ENCODE measurements around the gene SFXN2.
"Not testable (repeated sequence)": the region's sequence is repeated elsewhere in the genome, so short reads cannot be mapped to it uniquely, and the experiment has no call there.

SFXN2 gene

DNA sequence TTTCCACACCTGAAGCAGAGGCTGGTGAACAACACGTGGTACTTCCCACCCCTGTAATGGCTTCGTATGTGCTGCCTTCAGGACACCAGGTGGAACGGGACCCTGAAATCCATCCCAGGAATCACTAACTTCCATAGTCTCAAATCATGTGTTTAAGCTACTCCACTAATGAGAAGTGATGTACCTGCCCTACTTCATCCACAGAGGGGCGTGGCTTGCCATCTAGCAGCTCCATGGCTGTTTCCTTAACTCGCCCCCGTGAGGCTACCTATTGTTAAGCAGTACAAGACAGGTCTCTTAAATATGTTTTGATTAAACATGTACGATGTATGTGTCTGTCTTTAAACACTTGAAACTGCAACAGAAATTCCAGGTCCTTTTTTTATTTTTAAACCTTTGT is 32.0 kb upstream of the SFXN2 start:
- DNase-seq: no peak

DNA sequence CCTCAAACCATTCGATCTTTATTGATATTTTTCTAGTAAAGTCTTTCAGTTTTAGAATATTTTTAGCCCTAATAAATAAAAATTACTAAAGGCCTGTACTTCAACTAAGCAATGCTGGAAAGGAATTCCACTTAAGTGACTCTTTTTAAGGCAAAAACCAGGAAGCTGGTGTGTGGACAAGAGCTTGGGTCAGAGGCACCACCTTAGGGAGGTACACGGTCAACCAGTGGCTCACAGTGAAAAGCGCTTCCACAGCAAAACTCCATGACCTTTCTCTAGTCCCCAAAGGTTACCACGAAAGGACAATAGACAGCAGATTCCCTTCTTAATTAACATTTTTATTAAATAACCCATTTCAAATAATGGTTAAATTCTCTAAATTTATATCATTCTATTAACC is 31.5 kb upstream of the SFXN2 start:
- no peak for DNase-seq

DNA sequence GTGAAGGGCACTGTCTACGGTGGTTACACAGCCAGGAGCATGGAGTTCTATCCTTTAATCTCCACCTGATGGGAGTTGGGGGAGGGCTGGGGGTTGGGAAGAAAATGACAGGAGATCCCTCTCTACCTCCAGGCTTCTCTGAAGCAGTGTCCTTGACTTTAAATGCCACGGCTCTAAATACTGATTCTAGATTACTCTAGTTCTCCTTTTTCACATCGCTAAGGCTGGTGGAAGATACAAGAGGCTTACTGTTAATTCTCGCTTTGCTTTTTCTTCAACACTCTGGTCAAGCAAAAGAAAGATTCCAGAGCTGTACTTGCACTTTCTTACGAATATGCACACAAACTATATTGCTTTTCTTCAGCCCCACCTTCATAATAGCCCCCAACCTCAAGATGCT is 30.7 kb upstream of the SFXN2 start:
- DNase-seq: no peak

GRCh38 chr10:102691285-102692066 is 23.0 kb upstream of the SFXN2 start:
- no peak for DNase-seq

DNA sequence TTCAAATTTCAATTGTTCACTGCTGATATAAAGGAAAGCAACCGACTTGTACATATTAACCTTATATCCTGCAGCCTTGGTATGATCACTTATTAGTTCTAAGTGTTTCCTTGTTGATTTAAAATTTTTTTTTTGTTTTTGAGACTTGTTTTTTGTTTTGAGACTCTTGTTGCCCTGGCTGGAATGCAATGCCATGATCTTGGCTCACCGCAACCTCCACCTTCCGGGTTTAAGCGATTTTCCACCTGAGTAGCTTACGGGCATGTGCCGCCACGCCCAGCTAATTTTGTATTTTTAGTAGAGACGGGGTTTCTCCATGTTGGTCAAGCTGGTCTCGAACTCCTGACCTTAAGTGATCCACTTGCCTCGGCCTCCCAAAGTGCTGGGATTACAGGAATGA is 19.0 kb upstream of the SFXN2 start:
- DNase-seq: not testable (repeated sequence)

GRCh38 chr10:102696736-102697135 is 17.7 kb upstream of the SFXN2 start:
- DNase-seq: no peak

GRCh38 chr10:102698894-102699293 is 15.5 kb upstream of the SFXN2 start:
- DNase-seq: no peak

GRCh38 chr10:102701272-102701671 is 13.2 kb upstream of the SFXN2 start:
- DNase-seq: no peak

- no peak for DNase-seq
Observed at GRCh38 chr10:102701796-102702195, 12.6 kb upstream of the SFXN2 start.

DNA sequence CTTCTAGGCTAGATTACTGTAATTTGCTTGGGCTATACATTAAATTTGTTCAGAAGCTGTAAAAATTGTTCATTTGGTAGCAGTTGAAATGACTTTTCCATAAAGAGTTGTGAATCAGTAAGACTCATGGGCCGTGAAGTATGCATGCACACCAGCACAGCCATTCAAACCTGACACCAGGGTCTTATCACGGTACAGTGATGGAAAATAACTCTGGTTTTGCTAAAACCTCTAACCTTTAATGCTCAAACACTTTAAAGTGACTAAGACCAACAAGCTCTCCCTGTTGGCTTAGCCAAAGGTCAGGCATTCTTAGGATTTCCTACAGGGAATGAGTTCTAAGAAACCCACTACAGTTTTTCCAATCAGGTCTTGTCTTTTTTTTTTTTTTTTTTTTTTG is 11.7 kb upstream of the SFXN2 start:
- DNase-seq: no peak

- no peak for DNase-seq
Observed at GRCh38 chr10:102704915-102705314, 9.5 kb upstream of the SFXN2 start.

- DNase-seq: no peak
Observed at GRCh38 chr10:102705531-102705930, 8.9 kb upstream of the SFXN2 start.

- DNase-seq: no peak
Observed at GRCh38 chr10:102710609-102711008, 3.8 kb upstream of the SFXN2 start.

- no peak for DNase-seq
Observed at GRCh38 chr10:102712089-102712488, 2.3 kb upstream of the SFXN2 start.

DNA sequence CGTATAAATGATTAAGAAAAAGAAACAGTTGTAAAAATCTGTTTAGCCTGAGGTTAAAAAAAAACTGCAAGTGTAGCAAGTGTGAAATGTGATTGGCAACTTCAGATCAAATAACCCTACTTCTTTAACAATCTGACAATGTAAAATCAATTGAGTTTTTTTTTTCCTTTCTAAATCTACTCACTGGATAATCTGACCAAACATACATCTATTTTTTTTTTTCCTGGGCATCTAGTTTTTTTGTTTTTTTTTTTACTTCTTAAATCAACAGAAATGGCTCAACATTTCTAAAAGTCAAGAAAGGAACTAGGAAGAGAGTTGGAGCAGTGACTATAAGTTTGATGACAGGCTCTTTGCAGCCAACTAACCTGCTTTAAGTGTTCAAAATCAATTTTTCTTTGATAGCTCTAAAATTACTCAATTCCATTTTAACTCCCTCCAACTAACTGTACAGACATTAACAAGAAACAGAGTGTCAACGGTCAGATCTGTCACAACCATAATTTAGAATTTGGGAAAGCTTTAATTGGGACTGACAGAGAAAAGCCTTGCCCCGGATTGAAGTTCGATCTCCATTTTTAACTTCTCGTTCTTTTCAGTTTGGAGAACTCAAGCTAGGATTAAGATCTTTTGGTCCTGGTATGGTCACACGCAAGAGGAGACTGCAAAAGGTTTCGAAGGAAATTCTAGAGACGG is 1.4 kb upstream of the SFXN2 start:
- DNase-seq: no peak

DNA sequence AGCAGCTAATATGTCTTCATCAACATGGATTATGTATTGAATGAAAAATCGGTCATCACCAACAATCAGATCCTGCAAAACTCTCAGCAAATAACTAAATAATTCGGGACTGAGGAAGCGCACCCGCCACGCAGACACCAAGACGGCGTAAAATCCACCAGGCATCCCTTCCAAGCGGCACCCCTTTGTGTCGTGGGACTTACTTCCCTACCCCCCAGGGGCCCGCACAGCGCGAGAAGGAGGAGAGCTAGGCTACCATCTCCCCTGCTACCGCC is 960 bp upstream of the SFXN2 start:
- no peak for DNase-seq

DNA sequence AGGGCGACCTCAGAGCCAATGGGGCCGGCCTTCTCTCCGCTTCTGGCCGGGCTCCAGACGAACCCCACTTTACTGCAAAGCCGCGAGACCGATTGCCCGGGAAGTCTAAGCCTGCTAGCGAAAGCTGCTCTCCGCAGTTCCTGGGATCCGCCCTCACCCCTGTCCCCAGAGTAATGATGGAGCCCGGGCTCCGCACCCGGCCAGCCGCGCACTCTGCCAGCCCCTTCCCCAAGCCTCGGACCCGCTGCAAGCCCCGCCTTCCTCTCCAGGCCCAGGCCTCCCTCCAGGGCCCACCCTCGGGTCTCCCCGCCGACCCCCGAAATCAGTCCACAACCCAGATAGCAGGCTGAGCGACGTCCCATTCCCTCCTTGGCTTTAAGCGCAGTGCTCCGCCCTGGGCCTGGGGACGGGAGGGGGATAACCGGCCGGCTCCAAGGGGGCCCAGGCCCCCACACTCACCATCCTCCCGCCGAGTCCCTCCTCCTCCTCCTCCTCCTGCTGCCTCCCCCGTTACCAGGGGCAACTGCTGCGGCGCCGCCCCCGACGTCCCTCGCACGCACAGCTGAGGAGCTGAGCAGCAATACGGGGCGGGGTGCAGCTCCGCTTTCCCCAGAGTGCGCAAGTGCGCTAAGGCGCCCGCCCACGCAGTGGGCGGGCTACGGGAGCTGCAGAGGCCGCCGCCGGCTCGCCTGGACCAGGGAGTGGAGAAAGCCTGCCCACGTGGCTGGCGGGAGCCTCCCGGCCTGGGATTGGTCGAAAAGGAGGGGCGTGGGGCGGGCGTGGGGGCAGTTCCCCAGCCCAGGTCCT is 419 bp upstream of the SFXN2 start, which contains the start of gene ARL3:
Gene ARL3, minus strand, starts transcription at position 584 of the 807 bp plus-strand sequence. Its CDS starts 122 bp downstream, at position 462.
- peak; percentile 97 to 99 for DNase-seq

DNA sequence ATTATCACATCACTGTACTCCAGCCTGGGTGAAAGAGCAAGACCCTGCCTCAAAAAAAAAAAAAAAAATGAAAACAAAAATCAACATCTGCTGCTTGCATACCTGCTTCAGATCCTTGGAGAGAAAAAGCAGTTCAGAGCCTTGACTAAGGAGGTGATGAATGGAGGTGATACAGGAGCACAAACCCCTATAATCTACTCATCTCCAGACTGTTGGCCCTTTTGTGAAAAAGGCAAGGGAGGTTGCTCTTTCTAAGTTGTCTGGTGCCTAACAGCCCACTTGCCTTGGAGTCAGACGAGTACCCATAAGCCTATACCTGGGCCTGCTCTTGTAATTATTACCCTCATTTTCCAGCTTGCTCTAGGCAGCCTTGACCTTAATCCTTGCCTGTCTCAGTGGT is 1.4 kb downstream of the SFXN2 start:
- no peak for DNase-seq

DNA sequence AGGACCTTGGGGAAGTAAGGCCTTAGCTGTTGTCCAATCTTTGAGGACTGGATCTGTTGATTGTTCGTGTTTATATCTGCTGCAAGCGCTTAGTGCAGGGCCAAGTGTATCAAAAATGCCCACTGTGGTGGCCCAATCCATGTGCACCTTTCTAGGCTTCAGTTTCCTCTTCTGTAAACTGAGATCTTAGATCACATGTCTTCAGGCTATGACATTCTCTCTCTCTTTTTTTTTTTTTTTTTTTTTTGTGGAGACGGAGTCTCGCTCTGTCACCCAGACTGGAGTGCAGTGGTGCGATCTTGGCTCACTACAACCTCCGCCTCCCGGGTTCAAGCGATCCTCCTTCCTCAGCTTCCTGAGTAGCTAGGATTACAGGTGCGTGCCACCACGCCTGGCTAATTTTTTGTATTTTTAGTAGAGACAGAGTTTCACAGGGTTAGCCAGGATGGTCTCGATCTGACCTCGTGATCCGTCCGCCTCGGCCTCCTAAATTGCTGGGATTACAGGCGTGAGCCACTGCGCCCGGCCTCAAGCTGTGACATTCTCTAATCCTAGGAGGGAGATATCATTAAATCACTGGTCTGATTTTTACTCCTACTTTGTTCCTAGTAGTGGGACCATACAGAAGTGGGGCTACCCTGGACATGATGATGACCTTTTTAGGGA is 2.6 kb downstream of the SFXN2 start:
- not testable (repeated sequence) for DNase-seq

DNA sequence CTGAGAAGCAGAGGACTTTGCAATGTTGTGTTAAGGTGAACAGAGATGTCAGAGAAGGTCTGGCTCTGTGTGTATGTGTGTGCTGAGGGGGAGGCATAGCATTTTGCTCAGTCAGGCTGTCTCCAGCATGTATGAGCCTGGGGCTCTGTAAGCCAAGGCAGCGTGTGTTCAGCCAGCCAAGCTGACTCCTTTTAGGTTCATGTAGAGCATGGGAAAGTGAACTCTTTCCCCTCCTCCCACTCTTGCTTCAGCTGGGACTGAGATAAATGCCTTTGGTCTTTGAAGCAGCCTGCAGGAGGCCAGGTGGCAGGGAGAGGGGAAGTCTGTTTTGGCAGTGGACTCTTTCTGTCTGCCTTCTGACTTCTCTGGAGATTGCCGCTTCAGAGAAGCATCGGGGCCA is 3.8 kb downstream of the SFXN2 start:
- no peak for DNase-seq

DNA sequence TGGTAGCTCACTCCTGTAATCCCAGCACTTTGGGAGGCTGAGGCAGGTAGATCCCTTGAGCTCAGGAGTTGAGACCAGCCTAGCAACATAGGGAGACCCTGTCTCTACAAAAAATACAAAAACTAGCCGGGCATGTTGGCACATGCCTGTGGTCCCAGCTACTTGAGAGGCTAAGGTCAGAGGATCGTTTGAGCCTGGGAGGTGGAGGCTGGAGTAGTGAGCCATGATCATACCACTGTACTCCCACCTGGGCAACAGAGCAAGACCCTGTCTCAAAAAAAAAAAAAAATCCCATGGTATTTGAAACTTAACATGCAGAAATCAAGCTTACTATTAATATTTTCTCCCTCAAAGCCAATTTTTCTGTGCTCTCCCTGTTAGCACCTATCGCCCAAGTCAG is 5.9 kb downstream of the SFXN2 start:
- no peak for DNase-seq

- DNase-seq: no peak
Observed at GRCh38 chr10:102720775-102721301, 6.4 kb downstream of the SFXN2 start.

GRCh38 chr10:102721954-102722353 is 7.5 kb downstream of the SFXN2 start:
- no peak for DNase-seq
